ENCODE data around the gene NF1.

- no peak for TF ChIP-seq CTCF (IDR thresholded peaks at IDR 0.05)
- TF ChIP-seq EZH2 (IDR thresholded peaks at IDR 0.05; ENCODE audit: borderline replicate concordance, insufficient read depth, low read depth, low read length, poor library complexity, severe bottlenecking) = no peak
These were observed 178.0 kb downstream of the NF1 start for GRCh38 chr17:31272803-31273202.
